OCI-LY7 (cell line): ENCODE data around the gene SLC1A6.

Experiments used
- EZH2phosphoT487 ChIP-seq: fragments of 200-600 bp; sonication (generic); IDR thresholded peaks from 2 replicates; pipeline ENCODE4 v1.6.1; 2018; ENCODE audit warnings: low read depth, borderline replicate concordance, mild to moderate bottlenecking, mixed run types, antibody characterized with exemption, low read length, moderate library complexity, mixed read lengths
- TF ChIP-seq, protein P1 (sequence below): fragments of 200-600 bp; sonication (generic); conservative IDR thresholded peaks from 2 replicates; pipeline ENCODE4 v1.5.1; 2014; ENCODE audit warnings: mild to moderate bottlenecking, antibody characterized with exemption, low read length, moderate library complexity, mixed read lengths

DNA sequence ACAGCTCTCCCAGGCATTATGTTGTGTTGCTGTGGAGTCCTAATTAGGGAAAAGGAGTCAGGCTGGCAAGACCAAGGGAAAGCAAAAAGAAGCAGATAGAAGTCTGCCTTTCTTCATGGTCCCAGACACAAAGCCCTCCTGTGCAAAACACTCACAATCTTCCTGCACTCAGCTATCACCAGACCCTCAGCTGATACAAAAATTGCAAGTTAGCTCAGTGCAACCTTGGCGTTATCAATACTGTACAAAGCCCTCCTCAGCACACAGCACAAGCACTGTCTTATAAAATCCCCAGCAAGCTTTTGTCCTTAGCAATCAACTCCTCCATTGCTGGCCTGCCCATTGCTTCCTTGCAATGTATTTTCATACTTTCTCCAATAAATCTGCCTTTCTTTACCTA lies 35.2 kb downstream of the SLC1A6 start:
- TF ChIP-seq, protein P1, sequence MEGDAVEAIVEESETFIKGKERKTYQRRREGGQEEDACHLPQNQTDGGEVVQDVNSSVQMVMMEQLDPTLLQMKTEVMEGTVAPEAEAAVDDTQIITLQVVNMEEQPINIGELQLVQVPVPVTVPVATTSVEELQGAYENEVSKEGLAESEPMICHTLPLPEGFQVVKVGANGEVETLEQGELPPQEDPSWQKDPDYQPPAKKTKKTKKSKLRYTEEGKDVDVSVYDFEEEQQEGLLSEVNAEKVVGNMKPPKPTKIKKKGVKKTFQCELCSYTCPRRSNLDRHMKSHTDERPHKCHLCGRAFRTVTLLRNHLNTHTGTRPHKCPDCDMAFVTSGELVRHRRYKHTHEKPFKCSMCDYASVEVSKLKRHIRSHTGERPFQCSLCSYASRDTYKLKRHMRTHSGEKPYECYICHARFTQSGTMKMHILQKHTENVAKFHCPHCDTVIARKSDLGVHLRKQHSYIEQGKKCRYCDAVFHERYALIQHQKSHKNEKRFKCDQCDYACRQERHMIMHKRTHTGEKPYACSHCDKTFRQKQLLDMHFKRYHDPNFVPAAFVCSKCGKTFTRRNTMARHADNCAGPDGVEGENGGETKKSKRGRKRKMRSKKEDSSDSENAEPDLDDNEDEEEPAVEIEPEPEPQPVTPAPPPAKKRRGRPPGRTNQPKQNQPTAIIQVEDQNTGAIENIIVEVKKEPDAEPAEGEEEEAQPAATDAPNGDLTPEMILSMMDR = no peak
- TF ChIP-seq EZH2phosphoT487 = no peak
